Glutamatergic neuron (in vitro differentiated cells): ENCODE results near the gene PAPOLA. TPM values are rescaled to one million over a fixed set of nuclear protein-coding genes. Genes with fewer than 3 reads are reported as not detected.
"Not testable (repeated sequence)": the region's sequence is repeated elsewhere in the genome, so short reads cannot be mapped to it uniquely, and the experiment has no call there.

Experiments
- DNase-seq: peaks from one replicate; pipeline ENCODE4 v3.0.0; 2022
- H3K27ac Mint-ChIP-seq: one replicate; pipeline ENCODE4 v1.8.0; 2020; ENCODE audit warnings: mild to moderate bottlenecking, mixed read lengths, inconsistent platforms; ENCODE audit not compliant: unreplicated experiment
- H3K27me3 Mint-ChIP-seq: one replicate; pipeline ENCODE4 v1.8.0; 2020; ENCODE audit warnings: mild to moderate bottlenecking, moderate library complexity, mixed read lengths, inconsistent platforms; ENCODE audit not compliant: unreplicated experiment
- H3K36me3 Mint-ChIP-seq: one replicate; pipeline ENCODE4 v1.8.0; 2020; ENCODE audit warnings: mild to moderate bottlenecking, mixed read lengths, inconsistent platforms; ENCODE audit not compliant: unreplicated experiment
- H3K4me1 Mint-ChIP-seq: one replicate; pipeline ENCODE4 v1.8.0; 2020; ENCODE audit warnings: mild to moderate bottlenecking, low read depth, mixed read lengths, inconsistent platforms; ENCODE audit not compliant: unreplicated experiment
- H3K4me3 Mint-ChIP-seq: one replicate; pipeline ENCODE4 v1.8.0; 2020; ENCODE audit warnings: mild to moderate bottlenecking, mixed read lengths, inconsistent platforms; ENCODE audit not compliant: unreplicated experiment
- H3K9me3 Mint-ChIP-seq: one replicate; pipeline ENCODE4 v1.8.0; 2020; ENCODE audit warnings: mild to moderate bottlenecking, moderate library complexity, mixed read lengths, inconsistent platforms; ENCODE audit not compliant: unreplicated experiment
- total RNA-seq: library from RNA; stranded (reverse); fragmentation: NEBNext Ultra II Directional; extraction: Animal tissue kit (Norgen Biotek cat#: 25700); gene quantifications from one replicate; pipeline ENCODE4 v1.2.1, GENCODE V29; 2021; ENCODE audit not compliant: unreplicated experiment
- TF ChIP-seq, protein P1 (sequence below): fragments of 200-600 bp; sonication (generic); IDR thresholded peaks from one replicate; pipeline ENCODE4 v1.5.0; 2021; ENCODE audit not compliant: partially characterized antibody, unreplicated experiment

The PAPOLA gene
- total RNA-seq, 1 donor from 2014 or later = 169 TPM

DNA sequence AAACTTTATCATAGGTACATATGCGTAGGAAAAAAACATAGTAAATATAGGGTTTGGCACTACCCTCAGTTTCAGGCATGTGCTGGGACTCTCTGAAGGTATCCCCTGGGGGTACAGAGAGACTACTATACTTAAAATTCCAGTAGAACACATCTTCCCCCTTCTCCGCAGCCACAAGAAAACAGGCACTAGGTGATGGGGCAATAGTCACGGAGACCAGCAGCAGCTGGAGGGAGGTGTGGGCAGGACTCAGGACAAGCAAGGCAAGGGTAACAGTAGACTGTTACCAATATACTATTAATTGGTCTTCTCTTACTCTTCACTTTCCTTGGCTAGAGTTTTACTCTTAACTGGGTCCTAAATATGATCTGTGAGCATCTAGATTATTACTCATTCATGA, 4.6 kb upstream of the PAPOLA start:
- DNase-seq = no peak
- Mint-ChIP-seq H3K27ac (no peak overlapping the region), H3K27me3 (no peaks in the 10 kb centered on the region), H3K36me3 (no peaks in the 10 kb centered on the region), H3K4me1 (no peaks in the 10 kb centered on the region), H3K9me3 (peaks cover 4% of the 10 kb centered on the region), H3K4me3 (no peak overlapping the region)
- TF ChIP-seq, protein P1, sequence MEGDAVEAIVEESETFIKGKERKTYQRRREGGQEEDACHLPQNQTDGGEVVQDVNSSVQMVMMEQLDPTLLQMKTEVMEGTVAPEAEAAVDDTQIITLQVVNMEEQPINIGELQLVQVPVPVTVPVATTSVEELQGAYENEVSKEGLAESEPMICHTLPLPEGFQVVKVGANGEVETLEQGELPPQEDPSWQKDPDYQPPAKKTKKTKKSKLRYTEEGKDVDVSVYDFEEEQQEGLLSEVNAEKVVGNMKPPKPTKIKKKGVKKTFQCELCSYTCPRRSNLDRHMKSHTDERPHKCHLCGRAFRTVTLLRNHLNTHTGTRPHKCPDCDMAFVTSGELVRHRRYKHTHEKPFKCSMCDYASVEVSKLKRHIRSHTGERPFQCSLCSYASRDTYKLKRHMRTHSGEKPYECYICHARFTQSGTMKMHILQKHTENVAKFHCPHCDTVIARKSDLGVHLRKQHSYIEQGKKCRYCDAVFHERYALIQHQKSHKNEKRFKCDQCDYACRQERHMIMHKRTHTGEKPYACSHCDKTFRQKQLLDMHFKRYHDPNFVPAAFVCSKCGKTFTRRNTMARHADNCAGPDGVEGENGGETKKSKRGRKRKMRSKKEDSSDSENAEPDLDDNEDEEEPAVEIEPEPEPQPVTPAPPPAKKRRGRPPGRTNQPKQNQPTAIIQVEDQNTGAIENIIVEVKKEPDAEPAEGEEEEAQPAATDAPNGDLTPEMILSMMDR = no peak

DNA sequence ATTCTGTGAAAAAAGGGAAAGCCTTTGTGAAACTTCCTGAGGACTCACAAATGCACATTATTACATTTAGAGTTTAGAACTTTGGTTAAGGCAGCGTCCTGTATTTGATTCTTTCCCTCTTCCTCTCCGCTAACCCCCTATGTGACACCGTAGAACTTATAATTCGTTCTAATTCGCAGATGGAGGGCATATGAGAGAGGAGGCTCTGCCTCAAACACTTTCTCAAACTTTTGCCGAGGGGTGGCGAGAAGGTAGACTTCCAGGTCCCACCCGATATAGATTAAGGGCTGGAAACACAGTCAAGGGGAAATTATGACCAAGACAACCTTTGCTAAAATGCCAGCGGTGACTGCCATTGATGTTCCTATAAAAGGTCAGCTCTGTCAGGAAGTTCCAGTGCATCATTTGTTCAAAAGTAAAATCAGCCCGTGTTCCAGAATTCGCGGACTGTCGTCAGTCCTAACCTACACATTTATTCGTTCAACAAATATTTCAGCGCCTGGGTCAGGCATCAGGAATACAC, 904 bp upstream of the PAPOLA start:
- H3K9me3 Mint-ChIP-seq = peaks cover 9% of the 10 kb centered on the region
- DNase-seq = no peak
- H3K27me3 Mint-ChIP-seq = peaks cover 6% of the 10 kb centered on the region
- peak overlapping the region; percentile 99 for H3K4me3 Mint-ChIP-seq
- no peaks in the 10 kb centered on the region for H3K36me3 Mint-ChIP-seq
- H3K4me1 Mint-ChIP-seq = peaks cover 22% of the 10 kb centered on the region
- TF ChIP-seq, protein P1 = no peak
- peak overlapping the region; percentile 95 for H3K27ac Mint-ChIP-seq

DNA sequence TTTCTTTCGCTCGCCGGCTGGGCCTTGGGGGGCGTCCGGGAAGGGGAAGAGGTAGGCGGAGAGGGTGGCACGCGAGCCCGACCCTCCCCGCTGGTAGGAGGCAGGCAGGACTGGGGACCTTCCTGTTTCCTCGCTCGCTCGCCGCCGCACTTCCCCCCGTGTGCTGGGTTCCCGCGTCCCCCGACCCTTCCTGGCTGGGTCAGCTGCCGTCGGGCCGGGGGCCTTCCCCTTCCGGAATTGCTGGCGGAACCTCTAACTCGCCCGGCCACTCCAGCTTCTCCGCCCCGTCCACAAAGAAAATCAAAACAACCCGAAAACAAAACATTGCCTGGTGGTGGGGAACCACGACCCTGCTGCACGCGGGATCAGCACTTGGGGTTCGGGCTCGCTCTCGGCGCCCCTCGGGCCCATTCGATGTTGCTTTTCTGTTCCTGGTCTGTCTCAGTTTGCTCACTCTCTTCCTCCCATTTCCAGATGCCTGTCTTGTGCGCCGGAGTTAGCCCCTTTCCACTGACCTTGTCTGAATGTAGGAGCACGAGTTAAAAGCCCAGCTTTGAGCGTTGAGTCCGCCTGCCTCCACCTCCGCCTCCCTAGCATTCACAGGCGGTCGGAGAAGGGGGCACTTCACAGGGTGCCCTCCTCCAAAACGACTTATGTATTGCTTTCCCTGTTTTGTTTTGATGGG, 581 bp downstream of the PAPOLA start:
- H3K27ac Mint-ChIP-seq = peak overlapping the region; percentile 95
- peak; percentile 73 for DNase-seq
- H3K36me3 Mint-ChIP-seq = no peaks in the 10 kb centered on the region
- peak overlapping the region; percentile 99 for H3K4me3 Mint-ChIP-seq
- peaks cover 22% of the 10 kb centered on the region for H3K4me1 Mint-ChIP-seq
- peaks cover 6% of the 10 kb centered on the region for H3K27me3 Mint-ChIP-seq
- H3K9me3 Mint-ChIP-seq = peaks cover 9% of the 10 kb centered on the region
- TF ChIP-seq, protein P1 = no peak

DNA sequence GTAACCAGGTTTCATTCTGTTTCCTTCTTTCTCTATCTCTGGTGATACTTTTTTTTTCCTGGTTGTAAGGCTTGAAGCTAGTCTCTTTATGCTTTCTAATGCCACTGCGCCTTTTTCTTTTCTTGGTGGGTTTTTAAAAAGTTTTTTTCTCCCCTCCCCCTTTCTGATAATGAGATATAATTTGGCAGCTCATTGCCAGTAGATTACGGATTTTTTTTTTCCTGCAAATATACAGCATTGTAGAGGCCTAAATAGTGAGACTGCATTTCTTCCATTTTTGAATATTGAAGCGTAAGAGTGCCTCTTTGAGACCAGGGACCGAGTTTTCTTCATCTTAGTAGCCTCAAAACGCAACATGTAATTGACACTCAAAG, 1.1 kb downstream of the PAPOLA start:
- peak overlapping the region; percentile 99 for H3K4me3 Mint-ChIP-seq
- no peak for DNase-seq

DNA sequence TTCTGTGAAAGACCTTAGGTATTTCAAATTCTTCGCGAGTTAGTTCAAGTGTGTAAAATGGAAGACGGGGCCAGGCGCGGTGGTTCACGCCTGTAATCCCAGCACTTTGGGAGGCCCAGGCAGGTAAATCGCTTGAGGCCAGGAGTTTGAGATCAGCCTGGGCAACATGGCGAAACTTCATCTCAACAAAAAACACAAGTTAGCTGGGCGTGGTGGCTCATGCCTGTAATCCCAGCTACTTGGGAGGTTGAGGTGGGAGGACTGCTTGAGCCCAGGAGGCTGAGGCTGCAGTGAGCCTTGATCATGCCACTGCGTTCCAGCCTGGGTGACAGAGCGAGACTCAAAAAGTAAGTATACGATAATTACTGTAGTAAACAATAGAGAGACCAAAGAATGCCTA, 2.2 kb downstream of the PAPOLA start:
- not testable (repeated sequence) for H3K36me3 Mint-ChIP-seq
- peak overlapping the region; percentile 54 for H3K27ac Mint-ChIP-seq

More for the DNA sequence above, 1.1 kb downstream of the PAPOLA start:
- no peaks in the 10 kb centered on the region for H3K36me3 Mint-ChIP-seq
- peaks cover 22% of the 10 kb centered on the region for H3K4me1 Mint-ChIP-seq
- peaks cover 6% of the 10 kb centered on the region for H3K27me3 Mint-ChIP-seq
- peak overlapping the region; percentile 95 for H3K27ac Mint-ChIP-seq
- TF ChIP-seq, protein P1 = no peak
- peaks cover 9% of the 10 kb centered on the region for H3K9me3 Mint-ChIP-seq

More for the DNA sequence above, 2.2 kb downstream of the PAPOLA start:
- Mint-ChIP-seq H3K4me1 (peaks cover 22% of the 10 kb centered on the region), H3K4me3 (peak overlapping the region; percentile 99)
- not testable (repeated sequence) for H3K27me3 Mint-ChIP-seq, DNase-seq, H3K9me3 Mint-ChIP-seq
